ENCODE measurements around the gene GRN.

- no peak for TF ChIP-seq SUZ12 (IDR thresholded peaks at IDR 0.05)
- TF ChIP-seq L3MBTL2 (conservative IDR thresholded peaks at IDR 0.05), result no peak
- TF ChIP-seq SP1 (IDR thresholded peaks at IDR 0.05), result no peak
- TF ChIP-seq ELF4 (IDR thresholded peaks at IDR 0.05), result no peak
- TF ChIP-seq FOXK2 (IDR thresholded peaks at IDR 0.05), result no peak
- TF ChIP-seq FOXA1 (IDR thresholded peaks at IDR 0.05), result no peak
- TF ChIP-seq, protein P1, sequence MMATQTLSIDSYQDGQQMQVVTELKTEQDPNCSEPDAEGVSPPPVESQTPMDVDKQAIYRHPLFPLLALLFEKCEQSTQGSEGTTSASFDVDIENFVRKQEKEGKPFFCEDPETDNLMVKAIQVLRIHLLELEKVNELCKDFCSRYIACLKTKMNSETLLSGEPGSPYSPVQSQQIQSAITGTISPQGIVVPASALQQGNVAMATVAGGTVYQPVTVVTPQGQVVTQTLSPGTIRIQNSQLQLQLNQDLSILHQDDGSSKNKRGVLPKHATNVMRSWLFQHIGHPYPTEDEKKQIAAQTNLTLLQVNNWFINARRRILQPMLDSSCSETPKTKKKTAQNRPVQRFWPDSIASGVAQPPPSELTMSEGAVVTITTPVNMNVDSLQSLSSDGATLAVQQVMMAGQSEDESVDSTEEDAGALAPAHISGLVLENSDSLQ (IDR thresholded peaks at IDR 0.05), result no peak
- TF ChIP-seq TARDBP (IDR thresholded peaks at IDR 0.05), result no peak
These were observed 31.1 kb upstream of the GRN start for GRCh38 chr17:44314031-44314430.

Measured in HEK293T (cell line).